A549 (cell line): Measurements from ENCODE around the gene TXNRD1. TPM values are rescaled to one million over a fixed set of nuclear protein-coding genes. Genes with fewer than 3 reads are reported as not detected.

Source experiments
- ATAC-seq, 2 experiments: fragments of 200-7000 bp in 1 of 2; fragments of >200 bp in 1 of 2; cut with Nextera tagmentation in 1 of 2; cut with Tn5 transposase in 1 of 2; 3 replicates each; pipeline versions ENCODE4 v1.8.0 to v1.9.1; 2018 to 2020; ENCODE audit warnings: mild to moderate bottlenecking in 1 of 2, moderate library complexity in 1 of 2
- CTCF ChIA-PET: fragments of 300-600 bp; sonication (Branson Sonifier 250); formaldehyde crosslinking; extraction: SDS; loops from one replicate; lab custom pipeline; 2021; ENCODE audit warnings: antibody characterized with exemption, inconsistent platforms; lab: Yijun Ruan, JAX
- POLR2A ChIA-PET: fragments of 350-600 bp; formaldehyde crosslinking; extraction: SDS; loops from one replicate; lab custom pipeline; 2021; ENCODE audit warnings: antibody characterized with exemption, inconsistent platforms; lab: Yijun Ruan, JAX
- DNase-seq, 2 experiments: peaks; one replicate each; pipeline versions ENCODE4 v3.0.0 to v3.0.0-alpha.2; 2011 to 2016; ENCODE audit warnings: low read depth in 1 of 2, low spot score in 1 of 2
- FAIRE-seq: peaks from 2 replicates; lab custom pipeline; 2011; peaks lifted over from hg19 to GRCh38; lab: Jason Lieb, UNC
- H3K27ac ChIP-seq, 2 experiments: fragments of >200 bp; sonication (Bioruptor Twin); formaldehyde crosslinking; 3 replicates each; pipeline ENCODE4 v1.5.1; 2016 to 2017
- H3K4me1 ChIP-seq: fragments of >200 bp; sonication (Bioruptor Twin); formaldehyde crosslinking; 3 replicates; pipeline ENCODE4 v1.6.1; 2016
- H3K4me2 ChIP-seq: fragments of >200 bp; sonication (Bioruptor Twin); formaldehyde crosslinking; 3 replicates; pipeline ENCODE4 v1.6.1; 2016
- H3K4me3 ChIP-seq: fragments of >200 bp; sonication (Bioruptor Twin); formaldehyde crosslinking; 3 replicates; pipeline ENCODE4 v1.5.1; 2016
- H3K9me3 ChIP-seq: fragments of >200 bp; sonication (Bioruptor Twin); formaldehyde crosslinking; 3 replicates; pipeline ENCODE4 v1.6.1; 2016
- CBX2 ChIP-seq: fragments of 200-600 bp; sonication (generic); IDR thresholded peaks from 2 replicates; pipeline ENCODE4 v1.6.1; 2016; ENCODE audit warnings: low read depth, mild to moderate bottlenecking, borderline replicate concordance
- EP300 ChIP-seq, 2 experiments: fragments of >200 bp; sonication (Bioruptor Twin); formaldehyde crosslinking; IDR thresholded peaks; 2 replicates in 1 of 2; 3 replicates in 1 of 2; pipeline ENCODE4 v1.6.1; 2016 to 2017
- FOSB ChIP-seq: fragments of 250-450 bp; sonication (Bioruptor Pico); IDR thresholded peaks from 2 replicates; pipeline ENCODE4 v1.5.0; 2020; ENCODE audit warnings: mild to moderate bottlenecking, moderate library complexity
- FOSL2 ChIP-seq, 2 experiments: fragments of 450-650 bp in 1 of 2; fragments of >200 bp in 1 of 2; sonication (Bioruptor Twin) in 1 of 2; formaldehyde crosslinking; IDR thresholded peaks; 2 replicates each; pipeline versions ENCODE4 v1.5.0 to v1.6.1; 2016 to 2020; ENCODE audit warnings: mild to moderate bottlenecking in 1 of 2, moderate library complexity in 1 of 2
- FOXS1 ChIP-seq: fragments of 250-450 bp; sonication (Bioruptor Pico); IDR thresholded peaks from 2 replicates; pipeline ENCODE4 v1.5.0; 2020; ENCODE audit warnings: mild to moderate bottlenecking, moderate library complexity
- HOXB13 ChIP-seq: fragments of 250-450 bp; sonication (Bioruptor Pico); IDR thresholded peaks from 2 replicates; pipeline ENCODE4 v1.5.0; 2020; ENCODE audit warnings: low read depth, mild to moderate bottlenecking, moderate library complexity
- HOXB5 ChIP-seq: fragments of 250-450 bp; sonication (Bioruptor Pico); IDR thresholded peaks from 2 replicates; pipeline ENCODE4 v1.5.0; 2020; ENCODE audit warnings: mild to moderate bottlenecking, moderate library complexity
- KDM1A ChIP-seq: fragments of 200-600 bp; sonication (generic); IDR thresholded peaks from 2 replicates; pipeline ENCODE4 v1.6.1; 2016; ENCODE audit warnings: low read depth, mild to moderate bottlenecking
- KDM5A ChIP-seq: fragments of 200-600 bp; sonication (generic); IDR thresholded peaks from 2 replicates; pipeline ENCODE4 v1.6.1; 2016; ENCODE audit warnings: antibody characterized with exemption, mild to moderate bottlenecking
- MAFK ChIP-seq: fragments of 450-650 bp; IDR thresholded peaks from 2 replicates; pipeline ENCODE4 v1.6.1; 2014; ENCODE audit not compliant: partially characterized antibody
- NR3C1 ChIP-seq: fragments of >200 bp; sonication (Bioruptor Twin); formaldehyde crosslinking; IDR thresholded peaks from 3 replicates; pipeline ENCODE4 v1.6.1; 2017
- PHF8 ChIP-seq: fragments of 200-600 bp; sonication (generic); IDR thresholded peaks from 2 replicates; pipeline ENCODE4 v1.6.1; 2016; ENCODE audit warnings: low read depth, mild to moderate bottlenecking, antibody characterized with exemption, moderate library complexity, borderline replicate concordance
- SREBF2 ChIP-seq: fragments of 450-650 bp; IDR thresholded peaks from 2 replicates; pipeline ENCODE4 v1.6.1; 2014; ENCODE audit warnings: mild to moderate bottlenecking, moderate library complexity
- ZC3H11A ChIP-seq: fragments of 450-650 bp; IDR thresholded peaks from 2 replicates; pipeline ENCODE4 v1.6.1; 2014; ENCODE audit warnings: antibody characterized with exemption, mild to moderate bottlenecking
- WGBS: methylation state at CpG from one replicate; pipeline ENCODE4 v1.1.6; 2017; ENCODE audit errors: missing lambda C conversion rate; 5-methylcytosine and 5-hydroxymethylcytosine counted together
- polyA plus RNA-seq, 4 experiments: library from polyadenylated mRNA; depleted of rRNA in 3 of 4; stranded (reverse); fragments of >200 nt; fragmentation: RNase III in 1 of 4; extraction: RNeasy Plus Mini Kit Qiagen cat#74134 plus additional on column Dnase treatment in 1 of 4; gene quantifications; 2 replicates in 3 of 4; 3 replicates in 1 of 4; pipeline ENCODE4 v1.2.3, GENCODE V29; 2011 to 2017
- TF ChIP-seq, protein P1 (sequence below): fragments of 450-650 bp; IDR thresholded peaks from 2 replicates; pipeline ENCODE4 v1.6.1; 2014; ENCODE audit warnings: antibody characterized with exemption
- TF ChIP-seq, protein P2 (sequence below): fragments of 150-350 bp; IDR thresholded peaks from 2 replicates; pipeline ENCODE4 v1.6.1; 2014; ENCODE audit warnings: low read depth, mild to moderate bottlenecking, low read length
- TF ChIP-seq, protein P3 (sequence below): IDR thresholded peaks from 2 replicates; pipeline ENCODE4 v1.6.1; 2012
- TF ChIP-seq, protein P4 (sequence below): IDR thresholded peaks from 2 replicates; pipeline ENCODE4 v1.6.1; 2012; ENCODE audit warnings: low read depth, borderline replicate concordance
- TF ChIP-seq, protein P5 (sequence below): fragments of 250-450 bp; sonication (Bioruptor Pico); IDR thresholded peaks from 2 replicates; pipeline ENCODE4 v1.5.0; 2021; ENCODE audit warnings: mild to moderate bottlenecking, moderate library complexity, borderline replicate concordance
- TF ChIP-seq, protein P6 (sequence below): fragments of >200 bp; sonication (Bioruptor Twin); formaldehyde crosslinking; IDR thresholded peaks from 3 replicates; pipeline ENCODE4 v1.5.1; 2016

Gene TXNRD1
- polyA plus RNA-seq, 2 of the 4 experiments (the other 2 are of a cell fraction): 899 to 1,230 TPM

DNA sequence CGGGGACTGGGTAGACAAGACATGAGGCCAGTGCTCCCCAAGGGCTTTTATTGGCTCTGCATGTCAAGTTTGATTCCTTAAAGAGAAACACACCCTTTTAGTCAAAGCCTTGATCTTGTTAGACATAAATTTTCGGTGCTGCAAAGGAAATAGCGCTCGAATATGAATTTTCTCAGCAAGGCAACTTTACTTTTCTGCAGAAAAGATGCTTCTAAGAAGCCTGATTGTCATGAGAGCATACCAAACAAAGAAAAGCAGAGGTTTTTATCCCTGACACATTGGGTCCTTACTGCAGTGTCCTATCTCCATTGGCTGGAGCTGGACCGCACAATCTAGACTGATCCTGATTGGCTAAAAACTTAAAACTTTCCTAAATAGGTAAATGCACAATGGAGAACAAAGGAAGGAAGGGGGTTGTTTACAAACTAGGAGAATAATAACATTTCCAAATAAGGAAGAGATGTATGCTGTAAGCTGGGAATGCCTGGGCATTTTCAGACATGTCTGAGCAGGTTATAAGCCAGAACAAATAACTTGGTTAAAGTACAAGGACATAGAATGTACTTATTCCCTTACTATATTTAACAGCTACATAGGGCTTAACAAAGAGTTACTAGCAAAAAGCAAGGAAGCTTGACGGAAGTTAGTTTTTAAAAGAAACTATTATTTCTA lies 17.2 kb downstream of the TXNRD1 start:
- ATAC-seq (no peak), DNase-seq (no peak), FAIRE-seq (no peak)
- ChIA-PET POLR2A (no interaction called here), CTCF (interaction anchor here (1.0 to 1.9 kb wide), 4 partner anchors 10 to 55 kb away, joined by 4 to 10 read pairs (median 6); no protein-coding TSS in a partner anchor)
- H3K27ac ChIP-seq: no peak overlapping the region
- H3K4me1 ChIP-seq: no peaks in the 10 kb centered on the region
- no peak for TF ChIP-seq MAFK
- H3K9me3 ChIP-seq: peaks cover 55% of the 10 kb centered on the region
- no peak overlapping the region for H3K4me3 ChIP-seq
- no peak overlapping the region for H3K4me2 ChIP-seq
- 94% methylated on average over 6 of the region's 6 CpGs for WGBS

DNA sequence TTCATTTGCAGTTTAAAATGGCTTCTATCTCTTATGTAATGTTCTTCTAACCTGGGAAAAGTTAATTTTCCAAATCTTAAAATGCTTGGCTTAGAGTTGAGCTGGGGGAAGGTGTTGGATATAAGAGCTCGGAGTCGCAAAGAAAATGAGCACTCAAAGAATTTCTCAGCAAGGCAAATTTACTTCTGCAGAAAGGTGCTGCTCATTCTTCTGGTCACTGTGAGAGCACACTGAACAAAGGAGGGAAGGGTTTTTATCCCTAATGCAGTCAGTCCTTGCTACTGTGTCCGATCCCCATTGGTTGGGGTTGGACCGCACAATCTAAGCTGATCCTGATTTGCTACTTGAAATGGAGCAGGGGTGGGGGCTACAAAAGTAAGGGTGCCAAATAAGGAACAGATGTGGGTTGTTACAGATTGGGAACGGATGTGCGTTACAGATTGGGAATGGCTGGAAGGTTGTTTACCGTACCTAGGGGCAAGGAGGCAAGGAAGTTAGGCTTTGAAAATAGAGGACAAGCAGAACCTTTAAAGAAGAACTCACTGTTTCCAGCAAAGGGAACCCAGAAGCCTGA lies 19.4 kb downstream of the TXNRD1 start:
- DNase-seq (peak in 1 of 2 experiments; percentile 41), FAIRE-seq (no peak), ATAC-seq (no peak)
- ChIA-PET POLR2A (no interaction called here), CTCF (interaction anchor here (1.0 to 1.9 kb wide), 4 partner anchors 9 to 43 kb away, joined by 3 to 7 read pairs (median 4); no protein-coding TSS in a partner anchor)
- TF ChIP-seq HOXB13 (no peak), EP300 (IDR thresholded peaks at IDR 0.05) (no peak), ZC3H11A (no peak), NR3C1 (no peak), KDM1A (no peak; the same call in 1 of the 2 replicates), KDM5A (no peak), PHF8 (no peak), SREBF2 (no peak), CBX2 (no peak), FOSB (CRISPR knock-in tag) (no peak), HOXB5 (CRISPR knock-in tag) (no peak), FOSL2 (IDR thresholded peaks at IDR 0.05) (no peak), FOSL2 (CRISPR knock-in tag; IDR thresholded peaks at IDR 0.05) (no peak), FOXS1 (no peak)
- TF ChIP-seq, protein P1, sequence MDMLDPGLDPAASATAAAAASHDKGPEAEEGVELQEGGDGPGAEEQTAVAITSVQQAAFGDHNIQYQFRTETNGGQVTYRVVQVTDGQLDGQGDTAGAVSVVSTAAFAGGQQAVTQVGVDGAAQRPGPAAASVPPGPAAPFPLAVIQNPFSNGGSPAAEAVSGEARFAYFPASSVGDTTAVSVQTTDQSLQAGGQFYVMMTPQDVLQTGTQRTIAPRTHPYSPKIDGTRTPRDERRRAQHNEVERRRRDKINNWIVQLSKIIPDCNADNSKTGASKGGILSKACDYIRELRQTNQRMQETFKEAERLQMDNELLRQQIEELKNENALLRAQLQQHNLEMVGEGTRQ: no peak
- TF ChIP-seq, protein P2, sequence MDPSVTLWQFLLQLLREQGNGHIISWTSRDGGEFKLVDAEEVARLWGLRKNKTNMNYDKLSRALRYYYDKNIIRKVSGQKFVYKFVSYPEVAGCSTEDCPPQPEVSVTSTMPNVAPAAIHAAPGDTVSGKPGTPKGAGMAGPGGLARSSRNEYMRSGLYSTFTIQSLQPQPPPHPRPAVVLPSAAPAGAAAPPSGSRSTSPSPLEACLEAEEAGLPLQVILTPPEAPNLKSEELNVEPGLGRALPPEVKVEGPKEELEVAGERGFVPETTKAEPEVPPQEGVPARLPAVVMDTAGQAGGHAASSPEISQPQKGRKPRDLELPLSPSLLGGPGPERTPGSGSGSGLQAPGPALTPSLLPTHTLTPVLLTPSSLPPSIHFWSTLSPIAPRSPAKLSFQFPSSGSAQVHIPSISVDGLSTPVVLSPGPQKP: no peak
- TF ChIP-seq, protein P3, sequence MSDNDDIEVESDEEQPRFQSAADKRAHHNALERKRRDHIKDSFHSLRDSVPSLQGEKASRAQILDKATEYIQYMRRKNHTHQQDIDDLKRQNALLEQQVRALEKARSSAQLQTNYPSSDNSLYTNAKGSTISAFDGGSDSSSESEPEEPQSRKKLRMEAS: no peak
- TF ChIP-seq, protein P4, sequence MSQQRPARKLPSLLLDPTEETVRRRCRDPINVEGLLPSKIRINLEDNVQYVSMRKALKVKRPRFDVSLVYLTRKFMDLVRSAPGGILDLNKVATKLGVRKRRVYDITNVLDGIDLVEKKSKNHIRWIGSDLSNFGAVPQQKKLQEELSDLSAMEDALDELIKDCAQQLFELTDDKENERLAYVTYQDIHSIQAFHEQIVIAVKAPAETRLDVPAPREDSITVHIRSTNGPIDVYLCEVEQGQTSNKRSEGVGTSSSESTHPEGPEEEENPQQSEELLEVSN: no peak
- TF ChIP-seq, protein P5, sequence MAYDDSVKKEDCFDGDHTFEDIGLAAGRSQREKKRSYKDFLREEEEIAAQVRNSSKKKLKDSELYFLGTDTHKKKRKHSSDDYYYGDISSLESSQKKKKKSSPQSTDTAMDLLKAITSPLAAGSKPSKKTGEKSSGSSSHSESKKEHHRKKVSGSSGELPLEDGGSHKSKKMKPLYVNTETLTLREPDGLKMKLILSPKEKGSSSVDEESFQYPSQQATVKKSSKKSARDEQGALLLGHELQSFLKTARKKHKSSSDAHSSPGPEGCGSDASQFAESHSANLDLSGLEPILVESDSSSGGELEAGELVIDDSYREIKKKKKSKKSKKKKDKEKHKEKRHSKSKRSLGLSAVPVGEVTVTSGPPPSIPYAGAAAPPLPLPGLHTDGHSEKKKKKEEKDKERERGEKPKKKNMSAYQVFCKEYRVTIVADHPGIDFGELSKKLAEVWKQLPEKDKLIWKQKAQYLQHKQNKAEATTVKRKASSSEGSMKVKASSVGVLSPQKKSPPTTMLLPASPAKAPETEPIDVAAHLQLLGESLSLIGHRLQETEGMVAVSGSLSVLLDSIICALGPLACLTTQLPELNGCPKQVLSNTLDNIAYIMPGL: no peak
- TF ChIP-seq, protein P6, sequence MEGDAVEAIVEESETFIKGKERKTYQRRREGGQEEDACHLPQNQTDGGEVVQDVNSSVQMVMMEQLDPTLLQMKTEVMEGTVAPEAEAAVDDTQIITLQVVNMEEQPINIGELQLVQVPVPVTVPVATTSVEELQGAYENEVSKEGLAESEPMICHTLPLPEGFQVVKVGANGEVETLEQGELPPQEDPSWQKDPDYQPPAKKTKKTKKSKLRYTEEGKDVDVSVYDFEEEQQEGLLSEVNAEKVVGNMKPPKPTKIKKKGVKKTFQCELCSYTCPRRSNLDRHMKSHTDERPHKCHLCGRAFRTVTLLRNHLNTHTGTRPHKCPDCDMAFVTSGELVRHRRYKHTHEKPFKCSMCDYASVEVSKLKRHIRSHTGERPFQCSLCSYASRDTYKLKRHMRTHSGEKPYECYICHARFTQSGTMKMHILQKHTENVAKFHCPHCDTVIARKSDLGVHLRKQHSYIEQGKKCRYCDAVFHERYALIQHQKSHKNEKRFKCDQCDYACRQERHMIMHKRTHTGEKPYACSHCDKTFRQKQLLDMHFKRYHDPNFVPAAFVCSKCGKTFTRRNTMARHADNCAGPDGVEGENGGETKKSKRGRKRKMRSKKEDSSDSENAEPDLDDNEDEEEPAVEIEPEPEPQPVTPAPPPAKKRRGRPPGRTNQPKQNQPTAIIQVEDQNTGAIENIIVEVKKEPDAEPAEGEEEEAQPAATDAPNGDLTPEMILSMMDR: no peak
- peaks cover 55% of the 10 kb centered on the region for H3K9me3 ChIP-seq
- no peaks in the 10 kb centered on the region for H3K4me1 ChIP-seq
- H3K4me3 ChIP-seq: no peak overlapping the region
- no peak overlapping the region for H3K27ac ChIP-seq
- WGBS: 93% methylated on average over 7 of the region's 7 CpGs
- no peak overlapping the region for H3K4me2 ChIP-seq
